ENCODE measurements around the gene CCDC28B.

Gene CCDC28B

GRCh38 chr1:32221980-32222755 lies 21.8 kb downstream of the CCDC28B start, which contains the start of the genes EIF3I and TMEM234:
Gene EIF3I (plus strand): TSS chr1:32222407. CDS start chr1:32222442, 35 bp downstream.
Gene TMEM234 (minus strand): TSS chr1:32222353. CDS start chr1:32222322, 31 bp downstream.
- H3K4me3 ChIP-seq (ENCODE audit: low read length) = peak within 1 kb of the TSS; percentile 98
- no peak for TF ChIP-seq CTCF (IDR thresholded peaks at IDR 0.05; ENCODE audit: insufficient read depth, low read depth, low read length, missing control alignments)
- DNase-seq (ENCODE audit: low read depth) = peak; percentile 93

- no peak overlapping the region for H3K4me3 ChIP-seq (ENCODE audit: low read length)
- DNase-seq (ENCODE audit: low read depth) = no peak
- no peak for TF ChIP-seq CTCF (IDR thresholded peaks at IDR 0.05; ENCODE audit: insufficient read depth, low read depth, low read length, missing control alignments)
These were observed 23.3 kb downstream of the CCDC28B start for GRCh38 chr1:32223683-32224082.

GRCh38 chr1:32224285-32224684 lies 23.9 kb downstream of the CCDC28B start:
- no peak overlapping the region for H3K4me3 ChIP-seq (ENCODE audit: low read length)
- TF ChIP-seq CTCF (IDR thresholded peaks at IDR 0.05; ENCODE audit: insufficient read depth, low read depth, low read length, missing control alignments) = no peak
- no peak for DNase-seq (ENCODE audit: low read depth)

GRCh38 chr1:32228771-32229170 lies 28.4 kb downstream of the CCDC28B start:
- no peak for DNase-seq (ENCODE audit: low read depth)
- no peak overlapping the region for H3K4me3 ChIP-seq (ENCODE audit: low read length)
- no peak for TF ChIP-seq CTCF (IDR thresholded peaks at IDR 0.05; ENCODE audit: insufficient read depth, low read depth, low read length, missing control alignments)

GRCh38 chr1:32231843-32232432 lies 31.5 kb downstream of the CCDC28B start:
- no peak for DNase-seq (ENCODE audit: low read depth)
- no peak for TF ChIP-seq CTCF (IDR thresholded peaks at IDR 0.05; ENCODE audit: insufficient read depth, low read depth, low read length, missing control alignments)
- H3K4me3 ChIP-seq (ENCODE audit: low read length) = no peak overlapping the region

GRCh38 chr1:32232558-32233304 lies 32.3 kb downstream of the CCDC28B start:
- no peak overlapping the region for H3K4me3 ChIP-seq (ENCODE audit: low read length)
- DNase-seq (ENCODE audit: low read depth) = peak; percentile 62
- TF ChIP-seq CTCF (IDR thresholded peaks at IDR 0.05; ENCODE audit: insufficient read depth, low read depth, low read length, missing control alignments) = no peak

Data from epithelial cell of esophagus (primary cell).